Activated CD8-positive, alpha-beta T cell treated with anti-CD3 and anti-CD28 coated beads, Interleukin-2, amount 10 ng/mL, durations not matched to agents 7 days and 5 days (primary cell): ENCODE measurements around the gene RNF207. TPM values are rescaled to one million over a fixed set of nuclear protein-coding genes. Genes with fewer than 3 reads are reported as not detected.

ENCODE experiments used
- ATAC-seq: fragments of 150-1000 bp; cut with Tn5 transposase; one replicate; pipeline ENCODE4 v1.10.0; 2021; ENCODE audit warnings: moderate library complexity
- CTCF ChIA-PET: fragments of 350-600 bp; sonication (Branson Sonifier 250); formaldehyde crosslinking; loops from one replicate; lab custom pipeline; 2021; ENCODE audit warnings: antibody characterized with exemption; lab: Charles Lee
- POLR2A ChIA-PET: fragments of 350-600 bp; sonication (Branson Sonifier 250); formaldehyde crosslinking; loops from one replicate; lab custom pipeline; 2021; ENCODE audit warnings: antibody characterized with exemption; lab: Charles Lee
- DNase-seq: peaks from one replicate; pipeline ENCODE4 v3.0.0-alpha.2; 2020
- H3K27ac Mint-ChIP-seq: one replicate; pipeline ENCODE4 v1.8.0; 2021; ENCODE audit warnings: mild to moderate bottlenecking, mixed read lengths
- H3K27me3 Mint-ChIP-seq: one replicate; pipeline ENCODE4 v1.8.0; 2021; ENCODE audit warnings: low read depth, mixed read lengths
- H3K36me3 Mint-ChIP-seq: one replicate; pipeline ENCODE4 v1.8.0; 2021; ENCODE audit warnings: low read depth, mixed read lengths
- H3K4me1 Mint-ChIP-seq: one replicate; pipeline ENCODE4 v1.8.0; 2021; ENCODE audit warnings: low read depth, mixed read lengths
- H3K4me3 Mint-ChIP-seq: one replicate; pipeline ENCODE4 v1.8.0; 2021; ENCODE audit warnings: mild to moderate bottlenecking, mixed read lengths
- H3K9me3 Mint-ChIP-seq: one replicate; pipeline ENCODE4 v1.8.0; 2022; ENCODE audit warnings: mixed read lengths; ENCODE audit not compliant: insufficient read depth
- total RNA-seq, 2 experiments: library from RNA; stranded (reverse); gene quantifications; one replicate each; pipeline ENCODE4 v1.2.3, GENCODE V29; 2021

The RNF207 gene
- total RNA-seq, 2 experiments from 2014 or later, result 1.6 to 2.0 TPM

- DNase-seq, result no peak
- POLR2A ChIA-PET, result interaction anchor here (0.9 to 1.0 kb wide), 2 partner anchors 9 to 52 kb away, joined by 3 to 4 read pairs; partner anchors contain the start of gene RNF207
- H3K9me3 Mint-ChIP-seq, result no peaks in the 10 kb centered on the region
- CTCF ChIA-PET, result interaction anchor here (1.4 to 2.0 kb wide), 3 partner anchors 12 to 104 kb away, joined by 3 to 18 read pairs (median 4); no protein-coding TSS in a partner anchor
- peaks cover 13% of the 10 kb centered on the region for H3K27me3 Mint-ChIP-seq
- H3K4me1 Mint-ChIP-seq, result peaks cover 10% of the 10 kb centered on the region
- H3K36me3 Mint-ChIP-seq, result no peaks in the 10 kb centered on the region
- no peak overlapping the region for H3K27ac Mint-ChIP-seq
- no peak for ATAC-seq
- no peak overlapping the region for H3K4me3 Mint-ChIP-seq
Observed at GRCh38 chr1:6258675-6259074, 52.8 kb downstream of the RNF207 start.

GRCh38 chr1:6259491-6260362 lies 53.8 kb downstream of the RNF207 start:
- ATAC-seq, result peak; percentile 76
- Mint-ChIP-seq H3K27ac (no peak overlapping the region), H3K27me3 (peaks cover 13% of the 10 kb centered on the region), H3K9me3 (no peaks in the 10 kb centered on the region), H3K4me3 (peak overlapping the region; percentile 31), H3K4me1 (peaks cover 16% of the 10 kb centered on the region), H3K36me3 (no peaks in the 10 kb centered on the region)
- ChIA-PET POLR2A (no interaction called here), CTCF (interaction anchor here (1.5 to 2.0 kb wide), 3 partner anchors 13 to 100 kb away, joined by 3 to 18 read pairs (median 4); no protein-coding TSS in a partner anchor)
- peak; percentile 88 for DNase-seq

GRCh38 chr1:6260433-6260934 lies 54.6 kb downstream of the RNF207 start:
- Mint-ChIP-seq H3K36me3 (no peaks in the 10 kb centered on the region), H3K9me3 (no peaks in the 10 kb centered on the region), H3K27ac (no peak overlapping the region), H3K4me1 (peaks cover 16% of the 10 kb centered on the region), H3K4me3 (no peak overlapping the region), H3K27me3 (peaks cover 13% of the 10 kb centered on the region)
- ChIA-PET POLR2A (no interaction called here), CTCF (interaction anchor here (1.5 to 2.0 kb wide), 3 partner anchors 14 to 16 kb away, joined by 3 to 18 read pairs (median 5); no protein-coding TSS in a partner anchor)
- ATAC-seq (peak; percentile 38), DNase-seq (peak; percentile 32)

GRCh38 chr1:6260961-6261614 lies 55.2 kb downstream of the RNF207 start, which contains the start of gene GPR153:
Gene GPR153 (minus strand): TSS chr1:6261098. CDS start chr1:6254905, 6,193 bp downstream.
- ATAC-seq (peak; percentile 68), DNase-seq (peak; percentile 52)
- Mint-ChIP-seq H3K4me3 (peak within 1 kb of the TSS; percentile 65), H3K36me3 (no peaks in the 10 kb centered on the region), H3K27me3 (peaks cover 13% of the 10 kb centered on the region), H3K27ac (no peak within 1 kb of the TSS), H3K4me1 (peaks cover 16% of the 10 kb centered on the region), H3K9me3 (no peaks in the 10 kb centered on the region)
- ChIA-PET POLR2A (no interaction called here), CTCF (interaction anchor here (1.5 to 1.7 kb wide), 2 partner anchors 15 to 16 kb away, joined by 3 to 5 read pairs; no protein-coding TSS in a partner anchor)

- peak overlapping the region; percentile 65 for H3K4me3 Mint-ChIP-seq
- no peak for DNase-seq
- H3K27ac Mint-ChIP-seq, result no peak overlapping the region
- no peak for ATAC-seq
- H3K36me3 Mint-ChIP-seq, result no peaks in the 10 kb centered on the region
- no peaks in the 10 kb centered on the region for H3K9me3 Mint-ChIP-seq
- H3K27me3 Mint-ChIP-seq, result peaks cover 13% of the 10 kb centered on the region
- ChIA-PET POLR2A (no interaction called here), CTCF (interaction anchor here (1.7 kb wide), 1 partner anchor 15 kb away, joined by 5 read pairs; no protein-coding TSS in a partner anchor)
- peaks cover 16% of the 10 kb centered on the region for H3K4me1 Mint-ChIP-seq
Observed at GRCh38 chr1:6261615-6261995, 55.7 kb downstream of the RNF207 start.

- peaks cover 13% of the 10 kb centered on the region for H3K27me3 Mint-ChIP-seq
- no peak for ATAC-seq
- no peak overlapping the region for H3K4me3 Mint-ChIP-seq
- CTCF ChIA-PET, result interaction anchor here (0.9 to 1.4 kb wide), 3 partner anchors 16 to 99 kb away, joined by 3 to 4 read pairs (median 3); no protein-coding TSS in a partner anchor
- DNase-seq, result no peak
- H3K9me3 Mint-ChIP-seq, result no peaks in the 10 kb centered on the region
- H3K27ac Mint-ChIP-seq, result no peak overlapping the region
- POLR2A ChIA-PET, result no interaction called here
- H3K4me1 Mint-ChIP-seq, result peaks cover 16% of the 10 kb centered on the region
- no peaks in the 10 kb centered on the region for H3K36me3 Mint-ChIP-seq
Observed at GRCh38 chr1:6262555-6263420, 56.9 kb downstream of the RNF207 start.

- peaks cover 12% of the 10 kb centered on the region for H3K27me3 Mint-ChIP-seq
- no peak for ATAC-seq
- no peak for DNase-seq
- H3K36me3 Mint-ChIP-seq, result no peaks in the 10 kb centered on the region
- POLR2A ChIA-PET, result no interaction called here
- peaks cover 16% of the 10 kb centered on the region for H3K4me1 Mint-ChIP-seq
- H3K4me3 Mint-ChIP-seq, result no peak overlapping the region
- H3K27ac Mint-ChIP-seq, result no peak overlapping the region
- H3K9me3 Mint-ChIP-seq, result no peaks in the 10 kb centered on the region
- CTCF ChIA-PET, result interaction anchor here (1.4 kb wide), 1 partner anchor 17 kb away, joined by 4 read pairs; no protein-coding TSS in a partner anchor
Observed at GRCh38 chr1:6263716-6264115, 57.8 kb downstream of the RNF207 start.

- Mint-ChIP-seq H3K4me3 (no peak overlapping the region), H3K9me3 (no peaks in the 10 kb centered on the region), H3K27me3 (peaks cover 8% of the 10 kb centered on the region), H3K27ac (no peak overlapping the region), H3K36me3 (no peaks in the 10 kb centered on the region), H3K4me1 (peaks cover 14% of the 10 kb centered on the region)
- POLR2A ChIA-PET, result no interaction called here
- CTCF ChIA-PET, result interaction anchor here (1.0 kb wide), 1 partner anchor 60 kb away, joined by 4 read pairs; no protein-coding TSS in a partner anchor
- DNase-seq (no peak), ATAC-seq (no peak)
Observed at GRCh38 chr1:6265151-6265550, 59.2 kb downstream of the RNF207 start.

GRCh38 chr1:6266641-6267040 lies 60.7 kb downstream of the RNF207 start:
- H3K36me3 Mint-ChIP-seq, result no peaks in the 10 kb centered on the region
- ChIA-PET POLR2A (interaction anchor here (0.9 kb wide), 1 partner anchor 8 kb away, joined by 3 read pairs; no protein-coding TSS in a partner anchor), CTCF (no interaction called here)
- DNase-seq, result no peak
- no peaks in the 10 kb centered on the region for H3K9me3 Mint-ChIP-seq
- no peak for ATAC-seq
- H3K4me3 Mint-ChIP-seq, result no peak overlapping the region
- H3K27ac Mint-ChIP-seq, result no peak overlapping the region
- H3K4me1 Mint-ChIP-seq, result peaks cover 14% of the 10 kb centered on the region
- peaks cover 5% of the 10 kb centered on the region for H3K27me3 Mint-ChIP-seq

GRCh38 chr1:6267686-6268322 lies 61.9 kb downstream of the RNF207 start:
- Mint-ChIP-seq H3K9me3 (no peaks in the 10 kb centered on the region), H3K36me3 (no peaks in the 10 kb centered on the region), H3K27me3 (no peaks in the 10 kb centered on the region), H3K4me1 (peaks cover 9% of the 10 kb centered on the region), H3K4me3 (no peak overlapping the region), H3K27ac (peak overlapping the region; percentile 20)
- POLR2A ChIA-PET, result interaction anchor here (0.9 kb wide), 1 partner anchor 9 kb away, joined by 3 read pairs; no protein-coding TSS in a partner anchor
- CTCF ChIA-PET, result interaction anchor here (1.4 to 1.6 kb wide), 2 partner anchors 21 to 138 kb away, joined by 4 to 8 read pairs; no protein-coding TSS in a partner anchor
- ATAC-seq (no peak), DNase-seq (no peak)
